ENCODE results near the gene LRCH4. TPM values are rescaled to one million over a fixed set of nuclear protein-coding genes. Genes with fewer than 3 reads are reported as not detected.

The LRCH4 gene
- total and polyA plus RNA-seq, 2 of the 13 experiments (the other 11 are each of a cell fraction or from before 2014, with no cell fraction given), result 7.0 to 9.3 TPM

DNA sequence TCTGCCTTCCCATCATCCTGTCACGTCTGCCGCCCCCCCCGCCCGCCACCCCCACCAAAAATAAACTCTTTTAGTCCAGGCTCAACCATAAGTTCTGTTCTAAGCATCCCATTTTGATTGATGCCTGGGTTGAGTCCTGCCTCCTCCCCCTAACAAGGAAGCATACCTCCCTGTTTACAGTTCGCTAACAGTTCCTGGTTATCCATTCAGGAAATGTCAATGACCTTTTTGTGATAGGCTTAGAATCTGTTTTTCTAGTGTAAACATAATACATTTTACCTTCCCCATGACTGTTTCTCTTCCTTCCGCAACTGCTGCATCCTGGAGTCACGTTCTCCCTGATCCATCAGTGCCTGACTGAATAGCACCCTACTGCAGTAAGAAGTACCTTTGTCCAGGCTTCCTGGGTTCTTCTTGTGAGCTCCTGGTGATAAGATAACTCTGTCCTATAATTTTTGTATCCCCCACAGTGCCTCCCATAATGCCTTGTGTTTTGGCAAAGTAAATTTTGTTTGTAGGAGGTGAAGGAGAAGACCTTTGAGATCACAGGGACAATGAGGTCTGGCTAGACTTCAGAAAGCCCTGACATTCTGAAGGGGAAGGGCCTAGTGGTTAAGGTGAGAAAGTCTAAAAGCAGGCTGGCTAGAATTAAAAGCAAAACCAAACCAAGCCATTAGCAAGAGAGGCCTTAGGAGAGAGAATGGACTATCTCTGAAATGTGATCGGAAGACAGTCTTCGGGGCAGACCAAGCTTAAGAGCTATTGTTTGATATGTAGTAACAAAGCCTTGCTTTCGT, 39.6 kb downstream of the LRCH4 start:
- Histone ChIP-seq H3K27me3 (ENCODE audit: control insufficient read depth in 1 of 2, insufficient read depth in 2 of 2, low read length in 2 of 2) (no peaks in the 10 kb centered on the region), H3K4me2 (ENCODE audit: low read depth, low read length) (peak overlapping the region; percentile 86), H3K9me3 (ENCODE audit: low read length) (no peaks in the 10 kb centered on the region), H3K4me1 (ENCODE audit: insufficient read depth, low read length) (peaks cover 90% of the 10 kb centered on the region), H2AFZ (ENCODE audit: low read length) (no peak overlapping the region), H3K9ac (ENCODE audit: insufficient read depth, low read depth, low read length) (peak overlapping the region; percentile 76), H4K20me1 (ENCODE audit: insufficient read depth, low read length) (no peaks in the 10 kb centered on the region), H3K36me3 (replicated peaks in 1 of 2; ENCODE audit: control insufficient read depth in 1 of 2, insufficient read depth in 2 of 2, low read length in 2 of 2) (peaks cover 9 to 34% of the 10 kb centered on the region in 2 experiments), H3K79me2 (ENCODE audit: insufficient read depth, low read length) (peaks cover 65% of the 10 kb centered on the region), H3K27ac (ENCODE audit: extremely low read length, insufficient read depth, low read length) (peak overlapping the region; percentile 94), H3K4me3 (replicated peaks in 1 of 3; ENCODE audit: insufficient read depth in 1 of 3, low read depth in 2 of 3, low read length in 3 of 3) (peak overlapping the region; percentile 6 to 35 (median 33); a peak in 3 of 6 replicates)
- WGBS (ENCODE audit: low lambda C conversion rate), result 4% methylated on average over 10 of the region's 10 CpGs
- FAIRE-seq, result peak; percentile 96
- intact Hi-C loops (cut with micrococcal nuclease; ENCODE audit: unreplicated experiment), result no loop called here
- no TSS peak for BruUV-seq (replicated peaks)
- peak; percentile 80 for ATAC-seq
- DNase-seq (ENCODE audit: low spot score), result peak; percentile 96
- POLR2A ChIA-PET, result interaction anchor here (0.5 to 2.7 kb wide), 12 partner anchors 9 to 343 kb away, joined by 3 to 19 read pairs (median 6); partner anchors contain the start of genes FBXO24, LRCH4, MEPCE and TSC22D4
- in situ Hi-C loops (cut with HindIII; ENCODE audit: extremely low pct_ligation_motif_present, low pct_unique_long_range_greater_than_20kb), result no loop called here
- CTCF ChIA-PET (ENCODE audit: low intra/inter-chr PET ratio, low total read pairs), result interaction anchor here (1.1 kb wide), 1 partner anchor 13 kb away, joined by 4 read pairs; no protein-coding TSS in a partner anchor
- TF ChIP-seq SMYD3 (CRISPR knock-in tag; IDR thresholded peaks at IDR 0.05) (no peak), RBFOX2 (IDR thresholded peaks at IDR 0.05; ENCODE audit: low read depth, low read length) (0 out of 2 replicates have a peak, but pooled peaks have one; percentile 41), ZNF772 (CRISPR knock-in tag; IDR thresholded peaks at IDR 0.05) (0 out of 2 replicates have a peak, but pooled peaks have one; percentile 8), NR0B2 (CRISPR knock-in tag; IDR thresholded peaks at IDR 0.05) (no peak), HOXD1 (CRISPR knock-in tag; IDR thresholded peaks at IDR 0.05) (peak; percentile 88), RELA (CRISPR knock-in tag; IDR thresholded peaks at IDR 0.05) (no peak), BRCA1 (CRISPR knock-in tag; IDR thresholded peaks at IDR 0.05) (no peak), ZNF580 (CRISPR knock-in tag; IDR thresholded peaks at IDR 0.05; ENCODE audit: borderline replicate concordance, low read depth) (0 out of 2 replicates have a peak, but pooled peaks have one; percentile 30), PRDM10 (CRISPR knock-in tag; IDR thresholded peaks at IDR 0.05; ENCODE audit: low read depth) (peak; percentile 31; the same call in 1 of the 2 replicates), TOE1 (CRISPR knock-in tag; IDR thresholded peaks at IDR 0.05) (no peak), IRX3 (CRISPR knock-in tag; IDR thresholded peaks at IDR 0.05; ENCODE audit: borderline replicate concordance, low read depth) (no peak), ZKSCAN8 (CRISPR knock-in tag; IDR thresholded peaks at IDR 0.05; ENCODE audit: borderline replicate concordance) (peak; percentile 74; the same call in 1 of the 2 replicates), ZNF597 (CRISPR knock-in tag; IDR thresholded peaks at IDR 0.05) (no peak)
- TF ChIP-seq, protein P1, sequence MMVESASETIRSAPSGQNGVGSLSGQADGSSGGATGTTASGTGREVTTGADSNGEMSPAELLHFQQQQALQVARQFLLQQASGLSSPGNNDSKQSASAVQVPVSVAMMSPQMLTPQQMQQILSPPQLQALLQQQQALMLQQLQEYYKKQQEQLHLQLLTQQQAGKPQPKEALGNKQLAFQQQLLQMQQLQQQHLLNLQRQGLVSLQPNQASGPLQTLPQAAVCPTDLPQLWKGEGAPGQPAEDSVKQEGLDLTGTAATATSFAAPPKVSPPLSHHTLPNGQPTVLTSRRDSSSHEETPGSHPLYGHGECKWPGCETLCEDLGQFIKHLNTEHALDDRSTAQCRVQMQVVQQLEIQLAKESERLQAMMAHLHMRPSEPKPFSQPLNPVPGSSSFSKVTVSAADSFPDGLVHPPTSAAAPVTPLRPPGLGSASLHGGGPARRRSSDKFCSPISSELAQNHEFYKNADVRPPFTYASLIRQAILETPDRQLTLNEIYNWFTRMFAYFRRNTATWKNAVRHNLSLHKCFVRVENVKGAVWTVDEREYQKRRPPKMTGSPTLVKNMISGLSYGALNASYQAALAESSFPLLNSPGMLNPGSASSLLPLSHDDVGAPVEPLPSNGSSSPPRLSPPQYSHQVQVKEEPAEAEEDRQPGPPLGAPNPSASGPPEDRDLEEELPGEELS (CRISPR knock-in tag; IDR thresholded peaks at IDR 0.05), result peak; percentile 94

All from HepG2 (cell line).